Measurements from ENCODE around the gene APLP2.

Gene APLP2

DNA sequence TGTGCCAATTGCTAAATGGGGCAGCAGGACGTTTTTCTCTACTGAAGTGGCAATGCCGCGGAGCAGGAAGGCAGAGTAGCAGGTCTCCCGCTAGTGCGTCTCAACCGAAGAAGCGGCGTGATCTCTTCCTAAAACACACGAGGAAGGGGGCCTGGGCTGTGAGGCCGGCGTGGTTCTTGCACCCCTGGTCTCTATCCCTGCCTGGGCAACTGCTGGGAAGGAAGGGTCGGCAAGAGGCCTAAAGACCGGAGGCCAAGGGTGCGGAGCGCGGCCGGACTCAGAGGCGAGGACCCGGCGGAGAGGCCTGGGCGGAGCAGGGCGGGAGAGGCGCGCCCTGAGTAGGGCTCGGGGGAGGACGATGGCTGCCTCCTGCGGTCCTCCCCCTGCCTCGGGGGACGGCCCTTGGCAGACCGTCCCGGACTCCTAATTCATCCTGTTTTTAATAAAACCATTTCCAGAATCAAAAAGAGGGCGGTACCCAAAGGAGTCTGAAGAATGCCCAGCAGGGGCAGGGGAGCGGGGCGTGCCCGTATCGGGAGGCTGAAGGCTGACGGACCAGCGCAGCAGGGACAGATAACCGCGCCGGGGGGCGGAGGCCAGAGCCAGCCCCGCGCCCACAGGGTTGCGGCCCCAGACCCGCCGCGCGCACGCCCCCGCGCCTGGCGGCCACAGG, 572 bp upstream of the APLP2 start:
- no peak for TF ChIP-seq EZH2 (IDR thresholded peaks at IDR 0.05; ENCODE audit: borderline replicate concordance, low read depth, low read length, severe bottlenecking)
- TF ChIP-seq, protein P1, sequence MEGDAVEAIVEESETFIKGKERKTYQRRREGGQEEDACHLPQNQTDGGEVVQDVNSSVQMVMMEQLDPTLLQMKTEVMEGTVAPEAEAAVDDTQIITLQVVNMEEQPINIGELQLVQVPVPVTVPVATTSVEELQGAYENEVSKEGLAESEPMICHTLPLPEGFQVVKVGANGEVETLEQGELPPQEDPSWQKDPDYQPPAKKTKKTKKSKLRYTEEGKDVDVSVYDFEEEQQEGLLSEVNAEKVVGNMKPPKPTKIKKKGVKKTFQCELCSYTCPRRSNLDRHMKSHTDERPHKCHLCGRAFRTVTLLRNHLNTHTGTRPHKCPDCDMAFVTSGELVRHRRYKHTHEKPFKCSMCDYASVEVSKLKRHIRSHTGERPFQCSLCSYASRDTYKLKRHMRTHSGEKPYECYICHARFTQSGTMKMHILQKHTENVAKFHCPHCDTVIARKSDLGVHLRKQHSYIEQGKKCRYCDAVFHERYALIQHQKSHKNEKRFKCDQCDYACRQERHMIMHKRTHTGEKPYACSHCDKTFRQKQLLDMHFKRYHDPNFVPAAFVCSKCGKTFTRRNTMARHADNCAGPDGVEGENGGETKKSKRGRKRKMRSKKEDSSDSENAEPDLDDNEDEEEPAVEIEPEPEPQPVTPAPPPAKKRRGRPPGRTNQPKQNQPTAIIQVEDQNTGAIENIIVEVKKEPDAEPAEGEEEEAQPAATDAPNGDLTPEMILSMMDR (IDR thresholded peaks at IDR 0.05; ENCODE audit: borderline replicate concordance, extremely low read depth, low read length, poor library complexity, severe bottlenecking): no peak
- H3K4me2 ChIP-seq (ENCODE audit: insufficient read depth, low read length): peak overlapping the region; percentile 100
- peak overlapping the region; percentile 64 to 97 for H3K4me3 ChIP-seq (ENCODE audit: low read depth in 1 of 2, low read length in 2 of 2)
- H4K20me1 ChIP-seq (ENCODE audit: insufficient read depth, low read length): peaks cover 15% of the 10 kb centered on the region; the same call in 1 of the 2 replicates
- peak overlapping the region; percentile 99 for H2AFZ ChIP-seq (ENCODE audit: low read depth, low read length)
- H3K79me2 ChIP-seq (ENCODE audit: insufficient read depth, low read length): peaks cover 35% of the 10 kb centered on the region
- peaks cover 10% of the 10 kb centered on the region for H3K27me3 ChIP-seq (ENCODE audit: insufficient read depth, low read length, poor library complexity)
- peak overlapping the region; percentile 73 for H3K9ac ChIP-seq (ENCODE audit: low read depth, low read length)
- H3K4me1 ChIP-seq (ENCODE audit: insufficient read depth, low read length): peaks cover 30% of the 10 kb centered on the region
- no peaks in the 10 kb centered on the region for H3K9me3 ChIP-seq (ENCODE audit: insufficient read depth, low read length, severe bottlenecking)
- peak overlapping the region; percentile 63 for H3K27ac ChIP-seq (ENCODE audit: low read length)
- no peaks in the 10 kb centered on the region for H3K36me3 ChIP-seq (ENCODE audit: insufficient read depth, low read length)
- DNase-seq: peak; percentile 50
- ATAC-seq (ENCODE audit: insufficient read depth, low read depth): peak; percentile 70

DNA sequence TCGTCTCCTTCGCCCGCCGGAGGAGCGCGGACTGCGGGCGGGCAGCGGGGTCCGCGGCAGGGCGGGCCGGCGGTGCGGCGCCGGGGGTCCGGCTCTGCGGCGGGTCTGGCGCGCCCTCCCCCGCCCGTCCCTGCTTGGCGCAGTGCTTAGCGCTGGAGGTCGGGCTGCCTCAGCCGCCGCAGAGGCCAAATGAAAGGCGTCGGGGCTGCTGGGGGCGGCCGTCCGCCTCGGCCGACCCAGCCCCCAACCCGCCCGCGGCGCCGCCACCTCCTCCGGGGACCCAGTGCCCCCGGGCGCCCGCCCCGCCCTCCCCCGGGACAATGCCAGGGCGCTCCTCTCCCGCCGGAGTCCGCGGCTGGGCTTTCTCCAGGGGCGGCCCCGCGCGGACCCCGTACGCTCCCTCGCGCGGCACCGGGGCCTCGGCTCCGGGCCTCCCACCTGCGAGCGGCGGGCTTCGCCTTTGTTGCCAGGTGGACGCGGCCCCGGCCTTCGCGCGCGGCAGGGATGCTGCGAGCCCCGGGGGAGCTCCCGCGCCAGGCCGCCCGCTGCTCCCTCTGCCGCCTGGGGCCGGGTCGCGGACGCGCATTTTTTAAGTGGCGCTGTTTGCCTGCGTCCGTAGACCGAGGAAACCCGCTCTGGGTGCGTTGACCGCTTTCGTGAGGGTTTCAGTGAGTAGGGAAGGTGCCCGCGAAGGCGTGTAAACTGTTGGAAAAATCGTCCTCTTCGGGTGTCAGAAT, 583 bp downstream of the APLP2 start:
- no peaks in the 10 kb centered on the region for H3K36me3 ChIP-seq (ENCODE audit: insufficient read depth, low read length)
- H2AFZ ChIP-seq (ENCODE audit: low read depth, low read length): peak overlapping the region; percentile 89
- DNase-seq (peak; percentile 37), ATAC-seq (ENCODE audit: insufficient read depth, low read depth) (peak; percentile 36)
- H3K27ac ChIP-seq (ENCODE audit: low read length): peak overlapping the region; percentile 56; the same call in 1 of the 2 replicates
- peak overlapping the region; percentile 88 for H3K9ac ChIP-seq (ENCODE audit: low read depth, low read length)
- H3K4me2 ChIP-seq (ENCODE audit: insufficient read depth, low read length): peak overlapping the region; percentile 100
- H3K4me3 ChIP-seq (ENCODE audit: low read depth in 1 of 2, low read length in 2 of 2): peak overlapping the region; percentile 89 to 97
- H3K27me3 ChIP-seq (ENCODE audit: insufficient read depth, low read length, poor library complexity): peaks cover 10% of the 10 kb centered on the region
- peaks cover 15% of the 10 kb centered on the region; the same call in 1 of the 2 replicates for H4K20me1 ChIP-seq (ENCODE audit: insufficient read depth, low read length)
- peaks cover 30% of the 10 kb centered on the region for H3K4me1 ChIP-seq (ENCODE audit: insufficient read depth, low read length)
- peak; percentile 73 for TF ChIP-seq EZH2 (IDR thresholded peaks at IDR 0.05; ENCODE audit: borderline replicate concordance, low read depth, low read length, severe bottlenecking)
- TF ChIP-seq, protein P1 (IDR thresholded peaks at IDR 0.05; ENCODE audit: borderline replicate concordance, extremely low read depth, low read length, poor library complexity, severe bottlenecking): peak; percentile 28
- no peaks in the 10 kb centered on the region for H3K9me3 ChIP-seq (ENCODE audit: insufficient read depth, low read length, severe bottlenecking)
- peaks cover 45% of the 10 kb centered on the region for H3K79me2 ChIP-seq (ENCODE audit: insufficient read depth, low read length)

DNA sequence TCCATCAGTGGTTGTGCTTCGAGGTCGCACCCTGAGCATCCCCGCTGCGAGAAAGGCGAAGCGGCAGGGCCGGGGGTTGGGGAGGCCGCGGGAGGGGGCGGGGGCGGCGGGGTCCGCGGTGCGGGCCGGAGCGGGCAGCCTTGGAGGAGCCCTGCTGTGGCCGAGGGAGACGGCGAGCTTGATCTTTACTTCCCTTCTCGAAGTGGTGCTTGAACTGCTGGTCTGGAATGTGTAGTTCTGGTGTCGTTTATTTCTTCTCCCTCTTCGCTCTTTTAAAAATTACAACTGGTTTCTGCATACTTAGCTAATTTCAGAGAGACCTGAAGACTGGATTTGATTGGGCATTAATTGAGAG, 1.1 kb downstream of the APLP2 start:
- H3K9ac ChIP-seq (ENCODE audit: low read depth, low read length): peak overlapping the region; percentile 88
- no peak overlapping the region for H3K27ac ChIP-seq (ENCODE audit: low read length)
- TF ChIP-seq EZH2 (IDR thresholded peaks at IDR 0.05; ENCODE audit: borderline replicate concordance, low read depth, low read length, severe bottlenecking): no peak
- TF ChIP-seq, protein P1 (IDR thresholded peaks at IDR 0.05; ENCODE audit: borderline replicate concordance, extremely low read depth, low read length, poor library complexity, severe bottlenecking): no peak
- peaks cover 50% of the 10 kb centered on the region for H3K79me2 ChIP-seq (ENCODE audit: insufficient read depth, low read length)
- H3K36me3 ChIP-seq (ENCODE audit: insufficient read depth, low read length): no peaks in the 10 kb centered on the region
- peak overlapping the region; percentile 100 for H3K4me2 ChIP-seq (ENCODE audit: insufficient read depth, low read length)
- H3K9me3 ChIP-seq (ENCODE audit: insufficient read depth, low read length, severe bottlenecking): no peaks in the 10 kb centered on the region
- ATAC-seq (ENCODE audit: insufficient read depth, low read depth): no peak
- peaks cover 15% of the 10 kb centered on the region; the same call in 1 of the 2 replicates for H4K20me1 ChIP-seq (ENCODE audit: insufficient read depth, low read length)
- peak overlapping the region; percentile 89 for H2AFZ ChIP-seq (ENCODE audit: low read depth, low read length)
- H3K4me3 ChIP-seq (ENCODE audit: low read depth in 1 of 2, low read length in 2 of 2): peak overlapping the region; percentile 48 to 97
- H3K4me1 ChIP-seq (ENCODE audit: insufficient read depth, low read length): peaks cover 30% of the 10 kb centered on the region
- H3K27me3 ChIP-seq (ENCODE audit: insufficient read depth, low read length, poor library complexity): peaks cover 10% of the 10 kb centered on the region
- DNase-seq: no peak

Measured in DND-41 (cell line).